ENCODE data around the gene KCNIP2. TPM values are rescaled to one million over a fixed set of nuclear protein-coding genes. Genes with fewer than 3 reads are reported as not detected.
A peak's percentile ranks its signal among the peaks of the same experiment; 100 is the strongest.

The KCNIP2 gene
- total and polyA plus RNA-seq, 2 donors (not counting 1 experiment from before 2014, with no cell fraction given), result 0.37 to 1.8 TPM

DNA sequence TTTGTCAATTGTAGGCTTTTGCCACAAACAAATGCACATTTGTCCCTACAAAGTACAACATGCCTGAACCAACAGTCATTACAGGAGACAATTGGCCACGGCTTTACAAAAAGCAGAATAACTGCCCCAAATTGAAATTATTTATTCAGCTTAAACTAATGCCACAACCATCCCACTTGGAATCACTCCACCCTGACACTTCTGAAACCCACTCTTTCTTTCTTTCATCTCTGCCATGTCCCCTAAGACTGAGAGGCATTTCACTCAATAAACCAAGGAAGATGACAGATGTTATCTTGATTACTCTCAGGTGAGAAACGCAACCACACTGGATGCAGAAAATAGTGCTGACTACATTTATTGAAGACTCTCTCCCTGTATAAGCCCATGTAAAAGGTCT, 57.8 kb downstream of the KCNIP2 start:
- no peaks in the 10 kb centered on the region for H3K27me3 ChIP-seq (ENCODE audit: control insufficient read depth, insufficient read depth, low read length)
- no peak overlapping the region for H3K27ac ChIP-seq (ENCODE audit: insufficient read depth, low read length)
- no peak overlapping the region for H2AFZ ChIP-seq (ENCODE audit: low read length)
- TF ChIP-seq, protein P1, sequence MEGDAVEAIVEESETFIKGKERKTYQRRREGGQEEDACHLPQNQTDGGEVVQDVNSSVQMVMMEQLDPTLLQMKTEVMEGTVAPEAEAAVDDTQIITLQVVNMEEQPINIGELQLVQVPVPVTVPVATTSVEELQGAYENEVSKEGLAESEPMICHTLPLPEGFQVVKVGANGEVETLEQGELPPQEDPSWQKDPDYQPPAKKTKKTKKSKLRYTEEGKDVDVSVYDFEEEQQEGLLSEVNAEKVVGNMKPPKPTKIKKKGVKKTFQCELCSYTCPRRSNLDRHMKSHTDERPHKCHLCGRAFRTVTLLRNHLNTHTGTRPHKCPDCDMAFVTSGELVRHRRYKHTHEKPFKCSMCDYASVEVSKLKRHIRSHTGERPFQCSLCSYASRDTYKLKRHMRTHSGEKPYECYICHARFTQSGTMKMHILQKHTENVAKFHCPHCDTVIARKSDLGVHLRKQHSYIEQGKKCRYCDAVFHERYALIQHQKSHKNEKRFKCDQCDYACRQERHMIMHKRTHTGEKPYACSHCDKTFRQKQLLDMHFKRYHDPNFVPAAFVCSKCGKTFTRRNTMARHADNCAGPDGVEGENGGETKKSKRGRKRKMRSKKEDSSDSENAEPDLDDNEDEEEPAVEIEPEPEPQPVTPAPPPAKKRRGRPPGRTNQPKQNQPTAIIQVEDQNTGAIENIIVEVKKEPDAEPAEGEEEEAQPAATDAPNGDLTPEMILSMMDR (conservative IDR thresholded peaks at IDR 0.05 in 1 of 2, IDR thresholded peaks at IDR 0.05 in 1 of 2; ENCODE audit: low read depth in 1 of 2, low read length in 2 of 2), result no peak
- H3K79me2 ChIP-seq (ENCODE audit: control insufficient read depth, insufficient read depth, low read length), result peaks cover 9% of the 10 kb centered on the region
- H3K9ac ChIP-seq (ENCODE audit: insufficient read depth, low read length), result no peak overlapping the region
- DNase-seq (ENCODE audit: low read depth in 2 of 2), result no peak
- no peaks in the 10 kb centered on the region for H4K20me1 ChIP-seq (ENCODE audit: control insufficient read depth, extremely low read depth, insufficient read depth, low read length)
- no peak overlapping the region for H3K4me3 ChIP-seq (replicated peaks in 1 of 4; ENCODE audit: control extremely low read depth in 1 of 4, insufficient read depth in 1 of 4, low read depth in 3 of 4, low read length in 4 of 4)
- H3K9me3 ChIP-seq (ENCODE audit: control insufficient read depth, insufficient read depth, low read depth, low read length), result no peaks in the 10 kb centered on the region
- peaks cover 2% of the 10 kb centered on the region for H3K4me1 ChIP-seq (ENCODE audit: control insufficient read depth, extremely low read depth, insufficient read depth, low read length)
- peaks cover 3% of the 10 kb centered on the region for H3K36me3 ChIP-seq (ENCODE audit: control insufficient read depth, insufficient read depth, low read length)
- H3K4me2 ChIP-seq (ENCODE audit: extremely low read depth, insufficient read depth, low read length), result no peak overlapping the region

DNA sequence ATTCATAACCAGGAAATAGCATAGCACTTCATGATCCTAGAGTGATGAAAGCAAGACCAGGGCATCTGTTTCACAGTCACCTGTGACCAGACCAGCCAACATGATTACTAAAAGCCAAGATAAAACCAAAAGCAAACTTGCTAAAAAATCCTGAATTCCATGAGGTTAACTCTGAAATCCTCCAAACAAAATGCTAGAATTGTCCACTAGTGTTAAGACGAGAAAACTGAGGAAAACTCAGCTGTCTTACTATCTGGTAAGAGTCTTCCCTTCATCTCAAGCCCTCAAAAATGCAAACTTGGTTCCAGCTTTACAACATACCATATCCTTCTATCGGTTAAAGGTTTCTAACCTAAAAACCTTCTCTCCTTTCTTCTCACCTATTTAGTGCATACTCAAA, 59.0 kb downstream of the KCNIP2 start:
- no peak overlapping the region for H2AFZ ChIP-seq (ENCODE audit: low read length)
- no peak overlapping the region for H3K4me2 ChIP-seq (ENCODE audit: extremely low read depth, insufficient read depth, low read length)
- H3K9ac ChIP-seq (ENCODE audit: insufficient read depth, low read length), result no peak overlapping the region
- H3K36me3 ChIP-seq (ENCODE audit: control insufficient read depth, insufficient read depth, low read length), result peaks cover 3% of the 10 kb centered on the region
- no peak for TF ChIP-seq EZH2 (IDR thresholded peaks at IDR 0.05; ENCODE audit: low read length, missing control alignments)
- TF ChIP-seq, protein P1 (conservative IDR thresholded peaks at IDR 0.05 in 1 of 2, IDR thresholded peaks at IDR 0.05 in 1 of 2; ENCODE audit: low read depth in 1 of 2, low read length in 2 of 2), result no peak
- no peak for DNase-seq (ENCODE audit: low read depth in 2 of 2)
- peaks cover 7% of the 10 kb centered on the region for H3K4me1 ChIP-seq (ENCODE audit: control insufficient read depth, extremely low read depth, insufficient read depth, low read length)
- H3K27me3 ChIP-seq (ENCODE audit: control insufficient read depth, insufficient read depth, low read length), result no peaks in the 10 kb centered on the region
- H3K4me3 ChIP-seq (replicated peaks in 1 of 4; ENCODE audit: control extremely low read depth in 1 of 4, insufficient read depth in 1 of 4, low read depth in 3 of 4, low read length in 4 of 4), result no peak overlapping the region
- H4K20me1 ChIP-seq (ENCODE audit: control insufficient read depth, extremely low read depth, insufficient read depth, low read length), result no peaks in the 10 kb centered on the region
- peaks cover 9% of the 10 kb centered on the region for H3K79me2 ChIP-seq (ENCODE audit: control insufficient read depth, insufficient read depth, low read length)
- H3K9me3 ChIP-seq (ENCODE audit: control insufficient read depth, insufficient read depth, low read depth, low read length), result no peaks in the 10 kb centered on the region
- H3K27ac ChIP-seq (ENCODE audit: insufficient read depth, low read length), result no peak overlapping the region

DNA sequence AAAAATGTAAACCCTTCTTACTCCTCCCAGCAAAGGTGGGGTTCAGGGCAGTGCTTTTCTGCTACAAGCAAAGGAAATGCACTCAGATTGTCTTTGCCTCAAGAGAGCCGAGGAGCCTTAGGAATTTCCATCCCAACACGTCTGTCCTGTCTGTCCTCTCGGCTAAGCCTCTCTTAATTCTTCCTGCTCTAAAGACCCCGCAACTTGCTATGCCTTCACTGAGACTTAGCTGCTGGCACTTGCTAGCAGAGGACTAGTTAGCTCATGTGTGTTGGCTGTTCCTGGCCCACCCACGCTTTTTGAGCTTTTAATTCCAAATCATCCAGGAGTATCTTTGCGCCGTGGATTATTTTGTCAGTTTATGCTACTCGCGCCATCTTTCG, 59.9 kb downstream of the KCNIP2 start:
- H3K27ac ChIP-seq (ENCODE audit: insufficient read depth, low read length), result peak overlapping the region; percentile 84
- H2AFZ ChIP-seq (ENCODE audit: low read length), result peak overlapping the region; percentile 48
- peaks cover 2% of the 10 kb centered on the region for H3K36me3 ChIP-seq (ENCODE audit: control insufficient read depth, insufficient read depth, low read length)
- no peaks in the 10 kb centered on the region for H3K9me3 ChIP-seq (ENCODE audit: control insufficient read depth, insufficient read depth, low read depth, low read length)
- no peaks in the 10 kb centered on the region for H3K27me3 ChIP-seq (ENCODE audit: control insufficient read depth, insufficient read depth, low read length)
- H3K79me2 ChIP-seq (ENCODE audit: control insufficient read depth, insufficient read depth, low read length), result peaks cover 9% of the 10 kb centered on the region
- peak in 1 of 2 donors; percentile 19 for DNase-seq (ENCODE audit: low read depth in 2 of 2)
- H3K4me2 ChIP-seq (ENCODE audit: extremely low read depth, insufficient read depth, low read length), result peak overlapping the region; percentile 91
- no peak for TF ChIP-seq EZH2 (IDR thresholded peaks at IDR 0.05; ENCODE audit: low read length, missing control alignments)
- TF ChIP-seq, protein P1 (conservative IDR thresholded peaks at IDR 0.05 in 1 of 2, IDR thresholded peaks at IDR 0.05 in 1 of 2; ENCODE audit: low read depth in 1 of 2, low read length in 2 of 2), result no peak
- peak overlapping the region; percentile 75 to 90 (median 83) for H3K4me3 ChIP-seq (replicated peaks in 1 of 4; ENCODE audit: control extremely low read depth in 1 of 4, insufficient read depth in 1 of 4, low read depth in 3 of 4, low read length in 4 of 4)
- no peaks in the 10 kb centered on the region for H4K20me1 ChIP-seq (ENCODE audit: control insufficient read depth, extremely low read depth, insufficient read depth, low read length)
- H3K4me1 ChIP-seq (ENCODE audit: control insufficient read depth, extremely low read depth, insufficient read depth, low read length), result peaks cover 7% of the 10 kb centered on the region
- peak overlapping the region; percentile 68 for H3K9ac ChIP-seq (ENCODE audit: insufficient read depth, low read length)

Measured in fibroblast of lung (primary cell).